Astrocyte of the cerebellum (primary cell): ENCODE data around the gene TSPAN1.

ENCODE experiments used
- DNase-seq: peaks from one replicate; pipeline ENCODE4 v3.0.0-alpha.2; 2011; ENCODE audit warnings: low read depth
- H3K4me3 ChIP-seq: 2 replicates; pipeline ENCODE4 v1.5.1; 2011; ENCODE audit warnings: mild to moderate bottlenecking, low read depth, low read length, moderate library complexity
- CTCF ChIP-seq: IDR thresholded peaks from 2 replicates; pipeline ENCODE4 v1.5.1; 2012; ENCODE audit warnings: low read length, low read depth, moderate library complexity, mild to moderate bottlenecking; ENCODE audit errors: missing control alignments
- in situ Hi-C: cut with HindIII; loops from 2 replicates; pipeline ENCODE4 v1.10.0; 2017; ENCODE audit warnings: low sequenced_read_pairs

Gene TSPAN1

GRCh38 chr1:46174448-46175231, at the start of gene TSPAN1:
TSS of gene TSPAN1 (plus strand) at chr1:46175087. CDS start at chr1:46181108, 6,021 bp downstream.
- in situ Hi-C loops = no loop called here
- TF ChIP-seq CTCF = no peak
- DNase-seq = no peak
- no peak within 1 kb of the TSS for H3K4me3 ChIP-seq

GRCh38 chr1:46128344-46128743, 46.5 kb upstream of the TSPAN1 start:
- DNase-seq = no peak
- TF ChIP-seq CTCF = no peak
- in situ Hi-C loops = no loop called here
- H3K4me3 ChIP-seq = no peak overlapping the region

- in situ Hi-C loops = no loop called here
- no peak for DNase-seq
- peak overlapping the region; percentile 90 for H3K4me3 ChIP-seq
- TF ChIP-seq CTCF = no peak
These were observed 44.8 kb upstream of the TSPAN1 start for GRCh38 chr1:46130121-46130520.

GRCh38 chr1:46130606-46131005, 44.3 kb upstream of the TSPAN1 start:
- no peak for DNase-seq
- TF ChIP-seq CTCF = no peak
- peak overlapping the region; percentile 90 for H3K4me3 ChIP-seq
- in situ Hi-C loops = no loop called here

- peak overlapping the region; percentile 90 for H3K4me3 ChIP-seq
- no peak for DNase-seq
- TF ChIP-seq CTCF = no peak
- in situ Hi-C loops = no loop called here
These were observed 43.8 kb upstream of the TSPAN1 start for GRCh38 chr1:46131093-46131492.

- no peak for TF ChIP-seq CTCF
- DNase-seq = no peak
- in situ Hi-C loops = no loop called here
- peak overlapping the region; percentile 90 for H3K4me3 ChIP-seq
These were observed 43.0 kb upstream of the TSPAN1 start for GRCh38 chr1:46131712-46132528.
